Peyer's patch (tissue), 4 donors: Measurements from ENCODE around the gene ATP8A1. TPM values are rescaled to one million over a fixed set of nuclear protein-coding genes. Genes with fewer than 3 reads are reported as not detected.

Experiments
- DNase-seq, 3 donors: peaks; one replicate each; pipeline ENCODE4 v3.0.0-alpha.2; 2017 to 2019
- H3K27ac ChIP-seq, 4 donors: fragments of 200-600 bp; sonication (generic); one replicate each; pipeline ENCODE4 v1.5.1; 2016 to 2019
- H3K27me3 ChIP-seq, 2 donors: fragments of 200-600 bp; sonication (generic); one replicate each; pipeline ENCODE4 v1.5.1; 2019
- H3K36me3 ChIP-seq, 3 donors: fragments of 200-600 bp; sonication (generic); one replicate each; pipeline ENCODE4 v1.5.1; 2016 to 2019
- H3K4me1 ChIP-seq, 4 donors: fragments of 200-600 bp; sonication (generic); one replicate each; pipeline ENCODE4 v1.5.1; 2016 to 2019
- H3K4me3 ChIP-seq, 4 donors: fragments of 200-600 bp; sonication (generic); 1 replicate in 3 of 4; 2 replicates in 1 of 4; pipeline ENCODE4 v1.5.1; 2016 to 2019; ENCODE audit warnings: mild to moderate bottlenecking in 1 of 4
- H3K9me3 ChIP-seq, 4 donors: fragments of 200-600 bp; sonication (generic); one replicate each; pipeline ENCODE4 v1.5.1; 2016 to 2019; ENCODE audit warnings: mild to moderate bottlenecking in 1 of 4
- POLR2A ChIP-seq, 2 donors: fragments of 450-650 bp; IDR thresholded peaks; one replicate each; pipeline ENCODE4 v1.5.1; 2017; ENCODE audit warnings: antibody characterized with exemption in 2 of 2, mild to moderate bottlenecking in 2 of 2, moderate library complexity in 2 of 2
- total RNA-seq, 4 donors: library from RNA; depleted of rRNA; stranded (reverse); fragments of >200 nt; gene quantifications; one replicate each; pipeline ENCODE4 v1.1.0, GENCODE V29; 2016
- TF ChIP-seq, protein P1 (sequence below), 6 experiments: fragments of 450-650 bp in 4 of 6; fragments of 200-600 bp in 2 of 6; sonication (generic) in 1 of 6; IDR thresholded peaks; one replicate each; pipeline ENCODE4 v1.5.1; 2017 to 2019; ENCODE audit warnings: antibody characterized with exemption in 6 of 6, mild to moderate bottlenecking in 3 of 6, moderate library complexity in 1 of 6

The ATP8A1 gene
- total RNA-seq, 4 donors from 2014 or later: 71.0 to 172 (median 158) TPM

DNA sequence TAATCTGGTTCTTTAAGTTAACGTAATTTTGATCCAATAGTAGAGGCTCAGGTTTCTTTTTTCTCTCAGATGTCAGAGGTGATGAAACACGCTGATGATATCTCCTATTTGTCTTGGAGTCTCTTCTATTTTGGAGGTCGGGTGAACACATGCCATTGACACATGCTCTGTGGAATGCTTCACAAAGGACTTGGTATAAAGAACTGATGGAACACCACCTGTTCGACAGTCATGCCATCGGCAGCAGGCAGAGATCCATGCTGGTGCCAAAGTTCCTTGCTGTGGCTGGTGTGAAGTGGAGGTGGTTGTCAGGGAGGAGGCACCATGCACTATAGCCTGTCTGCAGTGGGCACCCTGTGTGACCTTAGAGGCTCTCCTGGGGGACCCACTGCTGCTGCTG is 94.9 kb downstream of the ATP8A1 start:
- DNase-seq: no peak

DNA sequence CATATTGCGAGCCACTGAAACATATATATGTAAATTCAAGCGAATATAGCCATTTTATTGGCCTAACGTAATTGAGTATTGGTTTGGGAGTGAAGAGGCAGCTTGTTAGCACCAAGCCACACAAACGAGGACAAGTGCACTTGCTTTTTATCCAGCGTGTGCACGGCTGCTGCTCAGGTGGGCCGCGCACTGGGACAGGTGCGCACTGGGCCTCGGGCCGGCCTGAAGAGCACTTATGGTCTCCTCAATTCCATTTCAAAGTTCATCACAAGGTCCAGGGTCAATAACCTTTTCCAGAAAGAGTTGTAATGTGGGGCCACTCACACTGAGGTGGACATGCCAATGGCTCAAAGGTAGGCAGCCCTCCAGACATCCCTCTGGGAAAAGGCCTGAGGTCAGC is 95.9 kb downstream of the ATP8A1 start:
- TF ChIP-seq, protein P1, sequence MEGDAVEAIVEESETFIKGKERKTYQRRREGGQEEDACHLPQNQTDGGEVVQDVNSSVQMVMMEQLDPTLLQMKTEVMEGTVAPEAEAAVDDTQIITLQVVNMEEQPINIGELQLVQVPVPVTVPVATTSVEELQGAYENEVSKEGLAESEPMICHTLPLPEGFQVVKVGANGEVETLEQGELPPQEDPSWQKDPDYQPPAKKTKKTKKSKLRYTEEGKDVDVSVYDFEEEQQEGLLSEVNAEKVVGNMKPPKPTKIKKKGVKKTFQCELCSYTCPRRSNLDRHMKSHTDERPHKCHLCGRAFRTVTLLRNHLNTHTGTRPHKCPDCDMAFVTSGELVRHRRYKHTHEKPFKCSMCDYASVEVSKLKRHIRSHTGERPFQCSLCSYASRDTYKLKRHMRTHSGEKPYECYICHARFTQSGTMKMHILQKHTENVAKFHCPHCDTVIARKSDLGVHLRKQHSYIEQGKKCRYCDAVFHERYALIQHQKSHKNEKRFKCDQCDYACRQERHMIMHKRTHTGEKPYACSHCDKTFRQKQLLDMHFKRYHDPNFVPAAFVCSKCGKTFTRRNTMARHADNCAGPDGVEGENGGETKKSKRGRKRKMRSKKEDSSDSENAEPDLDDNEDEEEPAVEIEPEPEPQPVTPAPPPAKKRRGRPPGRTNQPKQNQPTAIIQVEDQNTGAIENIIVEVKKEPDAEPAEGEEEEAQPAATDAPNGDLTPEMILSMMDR (IDR thresholded peaks at IDR 0.05): no peak
- no peak for TF ChIP-seq POLR2A (IDR thresholded peaks at IDR 0.05)
- no peak for DNase-seq
- no peaks in the 10 kb centered on the region for H3K9me3 ChIP-seq

More for the DNA sequence above, 94.9 kb downstream of the ATP8A1 start:
- Histone ChIP-seq H3K36me3 (no peaks in the 10 kb centered on the region), H3K9me3 (no peaks in the 10 kb centered on the region), H3K27me3 (no peaks in the 10 kb centered on the region), H3K27ac (no peak overlapping the region), H3K4me1 (no peaks in the 10 kb centered on the region), H3K4me3 (no peak overlapping the region)
- TF ChIP-seq, protein P1 (IDR thresholded peaks at IDR 0.05): no peak
- TF ChIP-seq POLR2A (IDR thresholded peaks at IDR 0.05): no peak

DNA sequence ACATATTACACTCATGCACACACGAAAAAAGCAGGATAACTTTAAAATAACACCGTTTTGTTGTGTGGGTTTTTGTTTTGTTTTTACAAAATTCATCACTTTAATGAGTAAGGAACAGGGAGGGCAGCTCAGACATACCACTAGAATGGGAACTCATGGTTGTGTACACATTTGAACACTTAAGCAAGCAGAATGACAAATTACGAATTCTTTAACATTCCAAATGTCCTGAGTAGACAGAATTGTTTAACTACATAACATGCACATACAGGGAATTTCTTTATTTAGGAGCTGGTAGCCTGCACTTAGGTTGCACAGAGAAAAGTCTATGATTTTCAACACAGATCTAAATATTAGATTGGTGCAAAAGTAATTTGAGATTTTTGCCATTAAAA is 96.4 kb downstream of the ATP8A1 start:
- H3K4me3 ChIP-seq: no peak overlapping the region
- DNase-seq: no peak
- no peaks in the 10 kb centered on the region for H3K9me3 ChIP-seq
- H3K36me3 ChIP-seq: no peaks in the 10 kb centered on the region
- no peak overlapping the region for H3K27ac ChIP-seq
- H3K27me3 ChIP-seq: no peaks in the 10 kb centered on the region
- TF ChIP-seq, protein P1 (IDR thresholded peaks at IDR 0.05): no peak
- TF ChIP-seq POLR2A (IDR thresholded peaks at IDR 0.05): no peak
- H3K4me1 ChIP-seq: no peaks in the 10 kb centered on the region

More for the DNA sequence above, 95.9 kb downstream of the ATP8A1 start:
- Histone ChIP-seq H3K4me1 (no peaks in the 10 kb centered on the region), H3K27ac (no peak overlapping the region), H3K27me3 (no peaks in the 10 kb centered on the region), H3K4me3 (no peak overlapping the region), H3K36me3 (no peaks in the 10 kb centered on the region)

DNA sequence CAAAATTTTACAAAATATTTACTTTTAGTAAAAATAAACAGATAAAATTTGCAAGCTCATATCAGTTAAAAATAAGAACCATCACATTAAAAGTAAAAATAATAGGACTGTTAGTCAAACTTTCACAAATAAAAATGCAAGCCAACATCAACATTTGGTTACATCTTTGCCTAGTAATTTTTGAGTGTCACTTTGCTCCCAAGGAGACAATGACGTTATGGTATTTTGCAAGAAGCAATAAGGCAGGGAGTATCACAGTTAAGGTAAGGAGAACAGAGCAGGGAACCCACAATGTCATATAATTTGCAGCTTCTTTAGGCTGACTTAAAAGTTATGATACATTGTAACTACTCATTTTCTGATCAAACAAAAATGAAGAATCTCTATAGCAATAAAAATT is 98.7 kb downstream of the ATP8A1 start:
- peaks cover 0 to 8% (median 0%) of the 10 kb centered on the region in 3 donors for H3K36me3 ChIP-seq
- no peaks in the 10 kb centered on the region for H3K9me3 ChIP-seq
- no peak for TF ChIP-seq POLR2A (IDR thresholded peaks at IDR 0.05)
- TF ChIP-seq, protein P1 (IDR thresholded peaks at IDR 0.05): no peak
- no peak overlapping the region for H3K4me3 ChIP-seq
- no peak overlapping the region for H3K27ac ChIP-seq
- DNase-seq: no peak
- no peaks in the 10 kb centered on the region for H3K27me3 ChIP-seq
- no peaks in the 10 kb centered on the region for H3K4me1 ChIP-seq

DNA sequence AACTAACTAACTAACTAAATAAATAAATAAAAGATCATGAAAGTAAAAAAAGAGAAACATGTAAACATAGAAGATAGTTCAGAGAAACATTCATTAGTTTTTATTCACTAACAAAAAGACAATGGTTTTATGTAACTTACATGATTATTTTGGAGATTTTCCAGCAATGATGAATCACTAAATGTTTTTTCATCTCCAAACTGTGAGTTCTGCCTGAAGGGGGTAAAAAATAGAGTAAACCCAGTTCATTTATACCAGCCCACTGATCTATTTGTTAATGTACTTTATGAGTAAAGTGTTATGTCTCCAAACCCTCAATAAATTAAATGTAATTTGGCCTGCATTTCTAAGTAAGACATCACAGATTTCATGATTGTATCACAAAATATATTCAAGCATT is 101.1 kb downstream of the ATP8A1 start:
- Histone ChIP-seq H3K27ac (no peak overlapping the region), H3K4me3 (no peak overlapping the region), H3K27me3 (no peaks in the 10 kb centered on the region), H3K4me1 (no peaks in the 10 kb centered on the region), H3K9me3 (no peaks in the 10 kb centered on the region), H3K36me3 (peaks cover 0 to 18% (median 0%) of the 10 kb centered on the region in 3 donors)
- DNase-seq: no peak
- TF ChIP-seq, protein P1 (IDR thresholded peaks at IDR 0.05): no peak
- no peak for TF ChIP-seq POLR2A (IDR thresholded peaks at IDR 0.05)

DNA sequence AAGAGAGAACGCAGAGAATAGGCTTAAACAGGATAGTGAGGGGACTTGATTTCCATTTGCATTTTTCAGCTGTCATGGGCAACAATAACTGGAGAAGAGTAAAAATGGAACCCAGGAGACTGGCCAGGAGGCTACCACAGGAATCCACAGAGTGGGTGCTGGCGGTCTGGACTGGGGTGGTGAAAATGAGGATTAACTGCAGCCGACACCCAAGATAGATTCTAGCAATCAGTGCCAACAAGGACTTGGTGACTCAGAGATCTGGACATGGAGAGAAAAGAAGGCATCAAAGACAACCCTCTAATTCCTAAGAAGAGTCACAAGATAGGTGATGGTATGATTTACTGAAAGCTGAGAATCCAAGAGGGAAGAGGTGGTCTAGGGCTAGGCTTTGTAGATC is 102.8 kb downstream of the ATP8A1 start:
- no peak for TF ChIP-seq POLR2A (IDR thresholded peaks at IDR 0.05)
- TF ChIP-seq, protein P1 (IDR thresholded peaks at IDR 0.05): no peak
- Histone ChIP-seq H3K4me3 (no peak overlapping the region), H3K27ac (no peak overlapping the region), H3K4me1 (no peaks in the 10 kb centered on the region), H3K27me3 (no peaks in the 10 kb centered on the region), H3K36me3 (peaks cover 0 to 23% (median 0%) of the 10 kb centered on the region in 3 donors), H3K9me3 (no peaks in the 10 kb centered on the region)
- no peak for DNase-seq
